HEK293 (cell line): ENCODE measurements around the gene CFAP299.

Experiments used
- CTCF ChIP-seq: fragments of 450-650 bp; formaldehyde crosslinking; IDR thresholded peaks from 2 replicates; pipeline ENCODE4 v1.5.1; 2016; ENCODE audit warnings: missing biosample characterization, missing genetic modification characterization
- ELK4 ChIP-seq: IDR thresholded peaks from 2 replicates; pipeline ENCODE4 v1.6.1; 2011; ENCODE audit warnings: mild to moderate bottlenecking, low read depth, low read length, borderline replicate concordance
- YY1 ChIP-seq: fragments of 450-650 bp; formaldehyde crosslinking; IDR thresholded peaks from 2 replicates; pipeline ENCODE4 v1.5.1; 2018; ENCODE audit warnings: missing biosample characterization, missing genetic modification characterization
- YY2 ChIP-seq: fragments of 450-650 bp; formaldehyde crosslinking; IDR thresholded peaks from 2 replicates; pipeline ENCODE4 v1.5.1; 2016; ENCODE audit warnings: missing biosample characterization, missing genetic modification characterization
- ZFP3 ChIP-seq: fragments of 450-650 bp; formaldehyde crosslinking; IDR thresholded peaks from 2 replicates; pipeline ENCODE4 v1.5.1; 2016; ENCODE audit warnings: low read depth, missing biosample characterization, missing genetic modification characterization
- ZNF174 ChIP-seq: fragments of 450-650 bp; formaldehyde crosslinking; IDR thresholded peaks from 2 replicates; pipeline ENCODE4 v1.5.0; 2017; ENCODE audit warnings: missing biosample characterization, mild to moderate bottlenecking, missing genetic modification characterization
- ZNF362 ChIP-seq: fragments of 450-650 bp; formaldehyde crosslinking; IDR thresholded peaks from 2 replicates; pipeline ENCODE4 v1.5.1; 2016; ENCODE audit warnings: missing biosample characterization, missing genetic modification characterization
- ZNF561 ChIP-seq: fragments of 450-650 bp; IDR thresholded peaks from 2 replicates; pipeline ENCODE4 v1.5.1; 2018; ENCODE audit warnings: missing biosample characterization, missing genetic modification characterization, borderline replicate concordance
- ZNF747 ChIP-seq: fragments of 450-650 bp; formaldehyde crosslinking; IDR thresholded peaks from 2 replicates; pipeline ENCODE4 v1.5.1; 2016; ENCODE audit warnings: missing biosample characterization, missing genetic modification characterization
- ZSCAN4 ChIP-seq: fragments of 450-650 bp; formaldehyde crosslinking; IDR thresholded peaks from 2 replicates; pipeline ENCODE4 v1.5.1; 2017; ENCODE audit warnings: missing biosample characterization, missing genetic modification characterization

GRCh38 chr4:80334568-80334967 lies 962 bp upstream of the CFAP299 start:
- TF ChIP-seq YY2 (tag by site-specific recombination) (no peak), ELK4 (no peak), ZFP3 (tag by site-specific recombination) (no peak), YY1 (tag by site-specific recombination) (no peak), ZNF747 (tag by site-specific recombination) (no peak), ZNF174 (tag by site-specific recombination) (no peak), ZNF362 (tag by site-specific recombination) (no peak), CTCF (no peak), ZSCAN4 (no peak), ZNF561 (no peak)
